SKM-1 (cell line): ENCODE data around the gene NOL4L.
A peak's percentile ranks its signal among the peaks of the same experiment; 100 is the strongest.
"Not testable (repeated sequence)": the region's sequence is repeated elsewhere in the genome, so short reads cannot be mapped to it uniquely, and the experiment has no call there.

Experiments
- DNase-seq: peaks from one replicate; lab custom pipeline; 2025; ENCODE audit not compliant: unreplicated experiment; lab: John Stamatoyannopoulos, UW

The NOL4L gene

GRCh38 chr20:32511358-32512046 lies 73.6 kb downstream of the NOL4L start:
- no peak for DNase-seq

GRCh38 chr20:32510601-32511357 lies 74.4 kb downstream of the NOL4L start:
- DNase-seq = no peak

- DNase-seq = no peak
Measured at GRCh38 chr20:32510120-32510600, 75.0 kb downstream of the NOL4L start.

GRCh38 chr20:32509639-32510066 lies 75.5 kb downstream of the NOL4L start:
- DNase-seq = no peak

- DNase-seq = no peak
Measured at GRCh38 chr20:32508775-32509119, 76.4 kb downstream of the NOL4L start.

- no peak for DNase-seq
Measured at GRCh38 chr20:32507998-32508774, 76.9 kb downstream of the NOL4L start.

GRCh38 chr20:32506721-32507120 lies 78.4 kb downstream of the NOL4L start:
- no peak for DNase-seq

GRCh38 chr20:32505723-32506473 lies 79.2 kb downstream of the NOL4L start:
- DNase-seq = peak; percentile 25

GRCh38 chr20:32501709-32502108 lies 83.4 kb downstream of the NOL4L start:
- no peak for DNase-seq

- no peak for DNase-seq
Measured at GRCh38 chr20:32497589-32498224, 87.4 kb downstream of the NOL4L start.

- DNase-seq = no peak
Measured at GRCh38 chr20:32496811-32497533, 88.2 kb downstream of the NOL4L start.

- no peak for DNase-seq
Measured at GRCh38 chr20:32495949-32496348, 89.2 kb downstream of the NOL4L start.

GRCh38 chr20:32495217-32495565 lies 89.9 kb downstream of the NOL4L start:
- DNase-seq = no peak

- DNase-seq = no peak
Measured at GRCh38 chr20:32494483-32495216, 90.5 kb downstream of the NOL4L start.

GRCh38 chr20:32493356-32493755 lies 91.8 kb downstream of the NOL4L start:
- no peak for DNase-seq

GRCh38 chr20:32491764-32492151 lies 93.4 kb downstream of the NOL4L start:
- DNase-seq = not testable (repeated sequence)

- no peak for DNase-seq
Measured at GRCh38 chr20:32490942-32491763, 94.0 kb downstream of the NOL4L start.

- no peak for DNase-seq
Measured at GRCh38 chr20:32488066-32488838, 96.9 kb downstream of the NOL4L start.
